ENCODE data around the gene TTLL9. TPM values are rescaled to one million over a fixed set of nuclear protein-coding genes. Genes with fewer than 3 reads are reported as not detected.

The TTLL9 gene
- total and polyA plus RNA-seq, 12 donors: 0.13 to 0.88 (median 0.23) TPM; not detected in 5

- no peaks in the 10 kb centered on the region for H3K9me3 ChIP-seq (replicated peaks in 1 of 3)
- intact Hi-C loops (cut with DNase I): no loop called here
- H3K27me3 ChIP-seq: no peaks in the 10 kb centered on the region
- peaks cover 0 to 7% of the 10 kb centered on the region in 2 donors for H3K4me1 ChIP-seq (replicated peaks in 1 of 2)
- TF ChIP-seq CTCF (IDR thresholded peaks at IDR 0.05) (no peak), POLR2A (IDR thresholded peaks at IDR 0.05) (no peak)
- H3K27ac ChIP-seq: peak overlapping the region in 3 of 5 donors; percentile 13 to 89 (median 37)
- no peak overlapping the region for H3K4me3 ChIP-seq
- WGBS, 4 donors: 60 to 63% (median 62%) methylated on average over 5 to 12 of the region's 12 CpGs
- no peaks in the 10 kb centered on the region for H3K36me3 ChIP-seq (replicated peaks in 1 of 2)
- DNase-seq: peak in 3 of 7 donors; percentile 27 to 45 (median 39)
Measured at GRCh38 chr20:31842471-31843157, 27.8 kb upstream of the TTLL9 start.

- peak overlapping the region in 3 of 5 donors; percentile 8 to 89 (median 37) for H3K27ac ChIP-seq
- H3K27me3 ChIP-seq: no peaks in the 10 kb centered on the region
- intact Hi-C loops (cut with DNase I): no loop called here
- TF ChIP-seq POLR2A (IDR thresholded peaks at IDR 0.05): no peak
- no peak for TF ChIP-seq CTCF (IDR thresholded peaks at IDR 0.05)
- DNase-seq: no peak
- no peaks in the 10 kb centered on the region for H3K9me3 ChIP-seq (replicated peaks in 1 of 3)
- H3K4me1 ChIP-seq (replicated peaks in 1 of 2): no peaks in the 10 kb centered on the region
- no peak overlapping the region for H3K4me3 ChIP-seq
- WGBS, 4 donors: 44 to 68% (median 51%) methylated on average over 6 of the region's 6 CpGs
- no peaks in the 10 kb centered on the region for H3K36me3 ChIP-seq (replicated peaks in 1 of 2)
Measured at GRCh38 chr20:31843288-31843687, 27.1 kb upstream of the TTLL9 start.

GRCh38 chr20:31843881-31844280 lies 26.6 kb upstream of the TTLL9 start:
- TF ChIP-seq CTCF (IDR thresholded peaks at IDR 0.05): no peak
- no peak for TF ChIP-seq POLR2A (IDR thresholded peaks at IDR 0.05)
- 60 to 84% (median 74%) methylated on average over 5 of the region's 5 CpGs for whole genome bisulfite sequencing, 4 donors
- Histone ChIP-seq H3K27ac (peak overlapping the region in 1 of 5 donors; percentile 89), H3K27me3 (no peaks in the 10 kb centered on the region), H3K4me3 (peak overlapping the region in 1 of 4 donors; percentile 34), H3K4me1 (replicated peaks in 1 of 2) (no peaks in the 10 kb centered on the region), H3K36me3 (replicated peaks in 1 of 2) (no peaks in the 10 kb centered on the region), H3K9me3 (replicated peaks in 1 of 3) (no peaks in the 10 kb centered on the region)
- intact Hi-C loops (cut with DNase I): no loop called here
- DNase-seq: no peak

- no peak for DNase-seq
- no peaks in the 10 kb centered on the region for H3K4me1 ChIP-seq (replicated peaks in 1 of 2)
- no peaks in the 10 kb centered on the region for H3K36me3 ChIP-seq (replicated peaks in 1 of 2)
- intact Hi-C loops (cut with DNase I): no loop called here
- WGBS, 4 donors: 55 to 90% (median 77%) methylated on average over 9 to 28 of the region's 28 CpGs
- H3K4me3 ChIP-seq: peak overlapping the region in 1 of 4 donors; percentile 34
- H3K27ac ChIP-seq: peak overlapping the region in 2 of 5 donors; percentile 38 to 89
- no peak for TF ChIP-seq CTCF (IDR thresholded peaks at IDR 0.05)
- no peak for TF ChIP-seq POLR2A (IDR thresholded peaks at IDR 0.05)
- H3K27me3 ChIP-seq: no peaks in the 10 kb centered on the region
- H3K9me3 ChIP-seq (replicated peaks in 1 of 3): no peaks in the 10 kb centered on the region
Measured at GRCh38 chr20:31844737-31845299, 25.6 kb upstream of the TTLL9 start.

Data from adrenal gland (tissue), 12 donors.